ENCODE measurements around the gene EFNA2. TPM values are rescaled to one million over a fixed set of nuclear protein-coding genes. Genes with fewer than 3 reads are reported as not detected.

Gene EFNA2
- total and polyA plus RNA-seq, 2 donors, result 0.09 to 0.21 TPM

GRCh38 chr19:1269065-1269477 lies 16.6 kb upstream of the EFNA2 start, which contains the start of gene CIRBP:
CIRBP (plus strand) TSS chr19:1269332; CDS start chr19:1270934, 1,602 bp downstream.
- H3K27me3 ChIP-seq (ENCODE audit: control insufficient read depth in 2 of 2, insufficient read depth in 1 of 2, low read length in 1 of 2), result peaks cover 11 to 34% of the 10 kb centered on the region in 2 donors
- peaks cover 0 to 27% of the 10 kb centered on the region in 2 donors for H3K9me3 ChIP-seq (ENCODE audit: control insufficient read depth in 2 of 2, insufficient read depth in 1 of 2, low read length in 1 of 2)
- H3K4me3 ChIP-seq (ENCODE audit: low read length in 2 of 2), result peak within 1 kb of the TSS; percentile 94 to 99
- DNase-seq (ENCODE audit: low read depth in 6 of 9, low spot score in 9 of 9), result peak in 8 of 9 donors; percentile 56 to 99 (median 98)
- peaks cover 32 to 44% of the 10 kb centered on the region in 2 donors for H3K36me3 ChIP-seq (ENCODE audit: control insufficient read depth in 2 of 2, insufficient read depth in 2 of 2, low read length in 1 of 2)
- under 1% methylated on average over 50 of the region's 50 CpGs for WGBS
- peaks cover 48 to 88% of the 10 kb centered on the region in 2 donors for H3K4me1 ChIP-seq (ENCODE audit: control insufficient read depth in 2 of 2, insufficient read depth in 2 of 2, low read length in 2 of 2)
- H3K27ac ChIP-seq (ENCODE audit: low read depth in 1 of 2, low read length in 1 of 2), result peak within 1 kb of the TSS; percentile 88 to 99

- peak in 5 of 9 donors; percentile 77 to 90 (median 85) for DNase-seq (ENCODE audit: low read depth in 6 of 9, low spot score in 9 of 9)
Measured at GRCh38 chr19:1269478-1270212, 16.0 kb upstream of the EFNA2 start.

GRCh38 chr19:1270213-1270853 lies 15.3 kb upstream of the EFNA2 start:
- peaks cover 43 to 55% of the 10 kb centered on the region in 2 donors for H3K36me3 ChIP-seq (ENCODE audit: control insufficient read depth in 2 of 2, insufficient read depth in 2 of 2, low read length in 1 of 2)
- no peak for DNase-seq (ENCODE audit: low read depth in 6 of 9, low spot score in 9 of 9)
- H3K27me3 ChIP-seq (ENCODE audit: control insufficient read depth in 2 of 2, insufficient read depth in 1 of 2, low read length in 1 of 2), result peaks cover 11 to 29% of the 10 kb centered on the region in 2 donors
- H3K27ac ChIP-seq (ENCODE audit: low read depth in 1 of 2, low read length in 1 of 2), result peak overlapping the region; percentile 88 to 99
- peak overlapping the region; percentile 94 to 99 for H3K4me3 ChIP-seq (ENCODE audit: low read length in 2 of 2)
- H3K9me3 ChIP-seq (ENCODE audit: control insufficient read depth in 2 of 2, insufficient read depth in 1 of 2, low read length in 1 of 2), result peaks cover 0 to 25% of the 10 kb centered on the region in 2 donors
- 42% methylated on average over 8 of the region's 8 CpGs for WGBS
- H3K4me1 ChIP-seq (ENCODE audit: control insufficient read depth in 2 of 2, insufficient read depth in 2 of 2, low read length in 2 of 2), result peaks cover 53 to 88% of the 10 kb centered on the region in 2 donors

More at GRCh38 chr19:1269478-1270212, 16.0 kb upstream of the EFNA2 start:
- H3K27me3 ChIP-seq (ENCODE audit: control insufficient read depth in 2 of 2, insufficient read depth in 1 of 2, low read length in 1 of 2), result peaks cover 11 to 34% of the 10 kb centered on the region in 2 donors
- peak overlapping the region; percentile 94 to 99 for H3K4me3 ChIP-seq (ENCODE audit: low read length in 2 of 2)
- peak overlapping the region; percentile 88 to 99 for H3K27ac ChIP-seq (ENCODE audit: low read depth in 1 of 2, low read length in 1 of 2)
- H3K9me3 ChIP-seq (ENCODE audit: control insufficient read depth in 2 of 2, insufficient read depth in 1 of 2, low read length in 1 of 2), result peaks cover 0 to 25% of the 10 kb centered on the region in 2 donors
- H3K36me3 ChIP-seq (ENCODE audit: control insufficient read depth in 2 of 2, insufficient read depth in 2 of 2, low read length in 1 of 2), result peaks cover 38 to 50% of the 10 kb centered on the region in 2 donors
- H3K4me1 ChIP-seq (ENCODE audit: control insufficient read depth in 2 of 2, insufficient read depth in 2 of 2, low read length in 2 of 2), result peaks cover 48 to 90% of the 10 kb centered on the region in 2 donors
- under 1% methylated on average over 64 of the region's 64 CpGs for WGBS

- Histone ChIP-seq H3K27ac (ENCODE audit: low read depth in 1 of 2, low read length in 1 of 2) (peak overlapping the region; percentile 8 to 31), H3K9me3 (ENCODE audit: control insufficient read depth in 2 of 2, insufficient read depth in 1 of 2, low read length in 1 of 2) (peaks cover 0 to 20% of the 10 kb centered on the region in 2 donors), H3K4me3 (ENCODE audit: low read length in 2 of 2) (peak overlapping the region; percentile 94 to 99), H3K27me3 (ENCODE audit: control insufficient read depth in 2 of 2, insufficient read depth in 1 of 2, low read length in 1 of 2) (peaks cover 9 to 23% of the 10 kb centered on the region in 2 donors), H3K4me1 (ENCODE audit: control insufficient read depth in 2 of 2, insufficient read depth in 2 of 2, low read length in 2 of 2) (peaks cover 51 to 83% of the 10 kb centered on the region in 2 donors), H3K36me3 (ENCODE audit: control insufficient read depth in 2 of 2, insufficient read depth in 2 of 2, low read length in 1 of 2) (peaks cover 43 to 55% of the 10 kb centered on the region in 2 donors)
- WGBS, result 93% methylated on average over 26 of the region's 26 CpGs
- DNase-seq (ENCODE audit: low read depth in 6 of 9, low spot score in 9 of 9), result no peak
Measured at GRCh38 chr19:1270854-1271527, 14.7 kb upstream of the EFNA2 start.

- Histone ChIP-seq H3K36me3 (ENCODE audit: control insufficient read depth in 2 of 2, insufficient read depth in 2 of 2, low read length in 1 of 2) (peaks cover 43 to 56% of the 10 kb centered on the region in 2 donors), H3K9me3 (ENCODE audit: control insufficient read depth in 2 of 2, insufficient read depth in 1 of 2, low read length in 1 of 2) (peaks cover 0 to 18% of the 10 kb centered on the region in 2 donors), H3K4me1 (ENCODE audit: control insufficient read depth in 2 of 2, insufficient read depth in 2 of 2, low read length in 2 of 2) (peaks cover 51 to 83% of the 10 kb centered on the region in 2 donors), H3K4me3 (ENCODE audit: low read length in 2 of 2) (peak overlapping the region in 1 of 2 donors; percentile 9), H3K27me3 (ENCODE audit: control insufficient read depth in 2 of 2, insufficient read depth in 1 of 2, low read length in 1 of 2) (peaks cover under 1 to 15% of the 10 kb centered on the region in 2 donors), H3K27ac (ENCODE audit: low read depth in 1 of 2, low read length in 1 of 2) (no peak overlapping the region)
- DNase-seq (ENCODE audit: low read depth in 6 of 9, low spot score in 9 of 9), result no peak
- WGBS, result 96% methylated on average over 37 of the region's 37 CpGs
Measured at GRCh38 chr19:1271528-1272422, 13.9 kb upstream of the EFNA2 start.

- H3K27me3 ChIP-seq (ENCODE audit: control insufficient read depth in 2 of 2, insufficient read depth in 1 of 2, low read length in 1 of 2), result peaks cover 0 to 7% of the 10 kb centered on the region in 2 donors
- 90% methylated on average over 33 of the region's 33 CpGs for WGBS
- no peak for DNase-seq (ENCODE audit: low read depth in 6 of 9, low spot score in 9 of 9)
- H3K27ac ChIP-seq (ENCODE audit: low read depth in 1 of 2, low read length in 1 of 2), result no peak overlapping the region
- peaks cover 45 to 83% of the 10 kb centered on the region in 2 donors for H3K4me1 ChIP-seq (ENCODE audit: control insufficient read depth in 2 of 2, insufficient read depth in 2 of 2, low read length in 2 of 2)
- H3K9me3 ChIP-seq (ENCODE audit: control insufficient read depth in 2 of 2, insufficient read depth in 1 of 2, low read length in 1 of 2), result peaks cover 0 to 19% of the 10 kb centered on the region in 2 donors
- H3K4me3 ChIP-seq (ENCODE audit: low read length in 2 of 2), result peak overlapping the region in 1 of 2 donors; percentile 4
- peaks cover 43 to 63% of the 10 kb centered on the region in 2 donors for H3K36me3 ChIP-seq (ENCODE audit: control insufficient read depth in 2 of 2, insufficient read depth in 2 of 2, low read length in 1 of 2)
Measured at GRCh38 chr19:1272423-1273262, 13.0 kb upstream of the EFNA2 start.

- Histone ChIP-seq H3K4me3 (ENCODE audit: low read length in 2 of 2) (peak overlapping the region in 1 of 2 donors; percentile 4), H3K9me3 (ENCODE audit: control insufficient read depth in 2 of 2, insufficient read depth in 1 of 2, low read length in 1 of 2) (peaks cover 0 to 13% of the 10 kb centered on the region in 2 donors), H3K4me1 (ENCODE audit: control insufficient read depth in 2 of 2, insufficient read depth in 2 of 2, low read length in 2 of 2) (peaks cover 37 to 74% of the 10 kb centered on the region in 2 donors), H3K27ac (ENCODE audit: low read depth in 1 of 2, low read length in 1 of 2) (no peak overlapping the region), H3K27me3 (ENCODE audit: control insufficient read depth in 2 of 2, insufficient read depth in 1 of 2, low read length in 1 of 2) (no peaks in the 10 kb centered on the region), H3K36me3 (ENCODE audit: control insufficient read depth in 2 of 2, insufficient read depth in 2 of 2, low read length in 1 of 2) (peaks cover 47 to 71% of the 10 kb centered on the region in 2 donors)
- DNase-seq (ENCODE audit: low read depth in 6 of 9, low spot score in 9 of 9), result no peak
- WGBS, result 96% methylated on average over 25 of the region's 25 CpGs
Measured at GRCh38 chr19:1273263-1274041, 12.2 kb upstream of the EFNA2 start.
